Fibroblast of upper back skin (primary cell): ENCODE measurements around the gene PDLIM5.
A peak's percentile ranks its signal among the peaks of the same experiment; 100 is the strongest.

Experiments
- DNase-seq: peaks from one replicate; pipeline ENCODE4 v3.0.0-alpha.2; 2013

Gene PDLIM5

DNA sequence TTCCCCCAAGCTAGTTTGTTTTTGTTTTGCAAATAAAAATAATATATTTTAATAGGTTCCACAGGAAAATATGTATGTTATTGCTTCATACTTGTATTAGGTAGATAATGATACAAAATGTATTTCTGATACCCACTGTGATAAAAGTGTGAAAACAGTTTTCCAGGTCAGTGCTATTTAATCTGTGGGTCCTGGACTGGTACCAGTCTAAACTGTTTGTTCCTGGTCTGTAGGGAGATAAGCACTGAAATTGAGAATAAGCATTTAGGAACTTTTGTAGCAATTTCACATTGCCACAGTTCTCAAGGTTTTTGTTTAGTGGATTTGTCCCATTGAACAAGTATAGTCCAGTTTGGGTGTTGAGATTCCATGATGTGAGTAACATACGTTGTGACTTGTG lies 110.5 kb downstream of the PDLIM5 start:
- DNase-seq = no peak

DNA sequence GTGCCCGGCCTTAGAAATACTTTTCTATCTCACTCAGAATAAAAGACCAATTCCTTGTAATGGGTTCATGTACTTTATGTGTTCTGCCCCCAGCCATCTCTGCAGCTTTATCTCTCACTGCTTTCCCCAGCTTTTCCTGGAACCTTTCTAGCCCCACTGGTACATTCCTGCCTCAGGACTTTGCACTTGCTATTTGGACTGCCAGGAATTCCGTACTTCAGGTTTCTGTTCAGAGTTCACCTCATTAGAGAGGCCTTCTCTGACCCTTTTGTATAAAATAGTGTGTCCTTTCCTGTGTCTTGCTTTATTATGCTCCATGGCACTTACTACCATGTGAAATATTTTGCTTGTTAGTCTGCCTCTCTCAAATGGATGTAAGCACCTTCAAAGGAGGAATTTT lies 112.5 kb downstream of the PDLIM5 start:
- no peak for DNase-seq

DNA sequence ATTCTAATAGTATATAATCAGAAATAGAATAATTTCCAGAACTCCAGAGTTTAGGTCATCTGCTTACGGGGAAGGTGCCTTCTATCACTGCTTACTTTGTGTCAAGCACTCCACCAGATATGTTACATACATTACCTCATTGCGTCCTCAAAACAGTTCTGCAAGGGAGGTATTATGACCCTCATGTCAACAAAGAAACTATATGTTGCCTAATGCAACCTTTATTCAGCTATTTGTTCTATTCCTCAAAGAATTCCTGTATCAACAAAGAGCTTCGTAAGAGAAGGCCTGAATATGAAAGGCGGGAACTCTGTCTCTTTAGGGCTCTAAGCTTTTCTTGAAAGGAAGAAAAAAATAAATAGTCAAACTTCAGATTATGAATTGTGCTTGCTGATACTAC lies 114.7 kb downstream of the PDLIM5 start:
- DNase-seq = no peak

DNA sequence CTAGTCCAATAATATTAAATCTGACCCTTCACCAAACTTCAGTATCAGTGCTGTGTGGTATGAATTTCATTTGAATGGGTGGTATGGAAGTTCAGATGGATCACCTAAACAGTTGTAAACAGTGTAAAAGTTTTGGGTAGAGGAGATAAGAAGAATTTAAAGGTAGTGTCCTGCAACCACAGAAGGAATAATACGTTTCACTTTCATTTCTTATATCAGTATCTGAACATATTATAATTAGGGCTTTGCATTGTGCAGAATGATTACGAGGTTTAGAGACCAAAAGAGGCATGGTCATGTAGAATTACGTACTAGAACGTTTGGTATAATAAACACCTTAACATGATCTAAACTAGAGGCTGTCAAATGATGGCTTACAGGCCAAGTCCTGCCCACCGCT lies 116.1 kb downstream of the PDLIM5 start:
- no peak for DNase-seq

DNA sequence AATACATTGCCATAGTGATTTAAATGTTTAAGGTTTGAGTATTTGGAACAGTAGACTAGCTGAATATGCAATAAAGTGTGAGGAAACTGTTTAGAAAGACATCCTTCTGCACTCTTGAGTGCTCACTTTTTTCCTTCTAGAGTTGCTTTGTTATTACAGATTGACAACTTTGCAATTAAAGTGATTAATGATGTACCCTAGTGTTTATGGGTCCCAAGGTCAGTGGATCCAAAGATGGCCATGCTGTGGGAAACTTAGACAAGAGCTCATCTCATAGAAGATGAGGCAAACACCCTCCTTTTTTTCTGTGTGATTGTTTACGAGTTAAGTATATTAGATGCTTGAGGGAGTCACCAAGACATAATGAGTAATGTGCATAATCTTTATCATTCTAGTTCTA lies 118.8 kb downstream of the PDLIM5 start:
- no peak for DNase-seq

DNA sequence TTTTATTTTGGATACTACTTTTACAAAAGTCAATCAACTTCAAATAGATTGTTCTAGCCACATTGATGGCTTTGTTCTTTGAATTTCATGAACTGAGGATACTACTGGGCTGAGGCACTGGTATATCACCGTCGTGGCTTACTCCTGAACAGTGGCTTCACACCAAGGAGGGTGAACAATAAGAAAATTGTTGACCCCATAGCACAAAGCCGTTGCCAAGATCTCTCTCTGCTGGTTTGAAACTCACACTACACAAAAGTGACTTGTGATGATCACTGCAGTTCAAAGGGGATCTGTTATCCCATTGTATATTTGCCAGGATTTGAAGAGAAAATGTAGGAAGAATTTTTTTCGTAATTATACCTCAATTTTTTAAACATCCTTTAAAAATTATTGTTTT lies 119.6 kb downstream of the PDLIM5 start:
- no peak for DNase-seq

DNA sequence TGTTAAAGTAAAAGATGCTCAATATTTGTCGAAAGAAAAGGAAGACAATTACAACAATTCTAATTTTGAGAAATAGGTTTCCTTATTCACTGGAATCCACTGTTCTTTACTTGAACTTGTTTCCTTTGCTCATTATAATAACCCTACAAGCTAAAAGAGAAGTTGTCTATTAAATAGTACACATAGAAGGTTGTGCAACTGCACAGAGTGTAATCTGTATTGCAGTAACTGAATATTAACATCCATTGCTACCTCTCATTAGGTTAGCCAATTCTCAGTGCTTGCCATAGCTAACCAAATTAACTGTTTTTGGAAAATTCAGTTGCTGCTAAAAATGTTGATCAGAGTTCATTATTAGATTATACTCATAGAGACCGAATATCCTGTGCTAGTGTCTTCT lies 120.0 kb downstream of the PDLIM5 start:
- no peak for DNase-seq

DNA sequence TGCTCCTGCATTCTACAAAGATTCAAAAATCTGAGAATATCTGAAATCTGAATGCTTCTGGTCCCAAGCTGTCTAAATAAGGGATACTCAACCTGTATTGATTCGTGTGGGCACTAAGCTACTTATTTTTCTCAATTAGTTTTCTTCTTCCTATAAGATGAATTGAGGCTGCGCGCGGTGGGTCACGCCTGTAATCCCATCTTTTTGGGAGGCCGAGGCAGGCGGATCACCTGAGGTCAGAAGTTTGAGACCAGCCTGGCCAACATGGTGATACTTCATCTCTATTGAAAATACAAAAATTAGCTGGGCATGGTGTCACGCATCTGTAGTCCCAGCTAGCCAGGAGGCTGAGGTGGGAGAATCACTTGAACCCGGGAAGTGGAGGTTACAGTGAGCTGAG lies 122.3 kb downstream of the PDLIM5 start:
- no peak for DNase-seq

DNA sequence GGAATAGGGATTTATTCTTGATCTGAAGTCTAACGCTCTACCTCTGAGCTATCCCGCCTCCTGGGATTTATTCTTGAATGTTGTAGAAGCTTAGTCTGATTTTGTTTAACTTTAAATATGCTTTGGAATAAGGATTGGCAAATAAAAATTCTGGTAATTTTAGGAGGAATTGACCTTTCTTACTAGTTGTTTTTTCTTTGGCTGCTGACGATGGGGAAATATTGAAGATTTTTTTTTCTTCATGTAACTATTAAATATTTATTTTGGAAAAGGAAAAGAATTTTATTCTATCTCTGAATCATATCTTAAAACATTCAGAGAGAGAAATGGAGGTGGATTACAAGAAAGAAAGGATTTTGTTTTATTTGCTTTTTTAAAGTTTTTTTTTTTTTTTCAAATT lies 122.9 kb downstream of the PDLIM5 start:
- DNase-seq = no peak

DNA sequence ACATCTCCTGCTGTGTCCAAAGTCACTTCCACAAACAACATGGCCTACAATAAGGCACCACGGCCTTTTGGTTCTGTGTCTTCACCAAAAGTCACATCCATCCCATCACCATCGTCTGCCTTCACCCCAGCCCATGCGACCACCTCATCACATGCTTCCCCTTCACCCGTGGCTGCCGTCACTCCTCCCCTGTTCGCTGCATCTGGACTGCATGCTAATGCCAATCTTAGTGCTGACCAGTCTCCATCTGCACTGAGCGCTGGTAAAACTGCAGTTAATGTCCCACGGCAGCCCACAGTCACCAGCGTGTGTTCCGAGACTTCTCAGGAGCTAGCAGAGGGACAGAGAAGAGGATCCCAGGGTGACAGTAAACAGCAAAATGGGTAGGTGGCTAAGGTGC lies 123.9 kb downstream of the PDLIM5 start:
- no peak for DNase-seq

DNA sequence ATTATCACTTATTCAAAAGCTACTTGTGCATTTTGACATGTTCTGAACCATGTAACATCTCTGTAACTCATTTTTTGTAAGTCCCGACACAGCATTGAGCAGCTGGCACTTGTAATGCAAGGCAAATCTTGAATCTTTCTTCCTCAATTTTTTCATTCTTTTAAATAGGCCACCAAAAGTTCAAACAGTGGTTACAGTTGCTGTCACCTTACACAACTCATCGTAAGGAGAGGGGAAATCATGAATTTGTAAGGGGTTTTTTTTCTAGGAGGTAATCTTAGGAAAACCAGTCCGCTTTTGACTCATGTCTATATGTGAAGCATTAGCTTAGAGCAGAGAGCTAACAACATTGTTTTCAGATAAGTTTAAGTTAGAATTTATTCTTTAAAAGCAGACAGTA lies 124.5 kb downstream of the PDLIM5 start:
- DNase-seq = no peak

DNA sequence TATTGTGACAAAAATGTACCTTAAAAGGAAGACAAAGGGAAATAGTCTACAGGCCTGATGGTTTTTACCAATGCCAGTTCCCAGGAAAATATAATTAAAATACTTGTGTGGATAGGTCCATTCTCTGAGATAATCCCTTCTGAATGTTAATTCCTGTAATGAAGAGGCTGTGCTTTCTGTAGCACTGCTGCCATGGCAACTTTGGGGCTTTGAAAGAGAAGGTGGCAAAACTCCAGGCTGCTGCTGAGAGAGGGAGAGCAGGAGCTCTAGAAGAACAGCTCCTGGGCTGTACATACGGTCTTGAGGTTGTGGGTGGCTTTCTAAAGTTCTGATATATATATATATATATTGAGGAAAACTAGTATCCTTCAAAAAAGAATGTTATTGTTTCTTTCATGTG lies 125.4 kb downstream of the PDLIM5 start:
- DNase-seq = peak; percentile 64

DNA sequence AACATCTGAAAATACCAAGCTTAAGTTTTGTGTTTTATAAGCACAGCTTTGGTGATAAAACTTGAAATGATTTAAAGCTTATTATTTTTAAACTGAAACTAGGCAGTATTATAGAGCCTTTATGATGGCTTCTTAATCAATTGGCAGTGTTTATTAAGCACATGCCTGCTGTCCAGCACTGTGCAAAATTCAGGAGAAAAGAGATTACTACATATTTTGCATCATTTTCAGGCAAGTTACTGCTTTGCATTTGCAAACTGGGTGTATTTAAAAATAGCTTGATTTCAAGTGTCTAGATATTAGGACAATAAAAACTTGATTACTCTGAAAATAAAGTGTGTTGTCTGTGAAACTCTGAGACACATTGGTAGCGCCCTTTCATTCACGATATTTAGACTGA lies 126.5 kb downstream of the PDLIM5 start:
- DNase-seq = no peak

DNA sequence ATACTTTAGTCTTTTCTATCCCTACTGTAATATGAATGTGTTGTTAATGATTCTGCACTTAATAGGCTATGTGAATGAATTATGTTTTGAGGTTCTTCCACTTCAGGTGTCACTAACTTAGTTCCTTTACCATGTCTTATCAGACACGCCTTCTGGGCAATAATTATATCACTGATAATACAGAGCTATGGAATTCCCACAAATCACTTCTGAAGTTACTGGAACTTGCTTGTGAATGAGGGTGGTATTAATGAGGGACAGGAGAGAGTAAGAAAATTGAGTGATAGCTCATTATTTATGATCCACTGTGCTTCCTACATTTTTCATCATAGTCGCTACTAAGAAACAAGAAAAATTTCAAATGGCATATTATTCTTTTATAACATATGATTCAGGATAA lies 130.0 kb downstream of the PDLIM5 start:
- no peak for DNase-seq

DNA sequence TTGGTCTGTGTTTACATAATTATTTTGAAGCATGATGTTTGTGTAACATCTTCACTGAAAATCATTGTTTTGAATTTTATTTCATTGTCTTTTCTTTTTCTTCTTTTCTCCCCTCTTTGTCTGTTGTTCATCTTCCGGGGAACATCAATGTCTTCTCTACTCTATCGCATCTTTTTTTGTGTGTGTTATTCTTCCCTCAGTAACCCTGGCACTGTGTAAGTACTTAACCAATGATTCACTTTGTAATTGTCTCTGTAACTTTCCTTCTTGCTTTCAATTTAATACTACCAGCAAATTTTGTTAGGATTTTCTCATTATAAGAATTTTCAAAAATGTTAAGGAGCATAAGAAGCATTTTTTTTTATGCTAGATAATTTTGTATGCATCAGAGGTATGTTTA lies 130.8 kb downstream of the PDLIM5 start:
- DNase-seq = no peak

DNA sequence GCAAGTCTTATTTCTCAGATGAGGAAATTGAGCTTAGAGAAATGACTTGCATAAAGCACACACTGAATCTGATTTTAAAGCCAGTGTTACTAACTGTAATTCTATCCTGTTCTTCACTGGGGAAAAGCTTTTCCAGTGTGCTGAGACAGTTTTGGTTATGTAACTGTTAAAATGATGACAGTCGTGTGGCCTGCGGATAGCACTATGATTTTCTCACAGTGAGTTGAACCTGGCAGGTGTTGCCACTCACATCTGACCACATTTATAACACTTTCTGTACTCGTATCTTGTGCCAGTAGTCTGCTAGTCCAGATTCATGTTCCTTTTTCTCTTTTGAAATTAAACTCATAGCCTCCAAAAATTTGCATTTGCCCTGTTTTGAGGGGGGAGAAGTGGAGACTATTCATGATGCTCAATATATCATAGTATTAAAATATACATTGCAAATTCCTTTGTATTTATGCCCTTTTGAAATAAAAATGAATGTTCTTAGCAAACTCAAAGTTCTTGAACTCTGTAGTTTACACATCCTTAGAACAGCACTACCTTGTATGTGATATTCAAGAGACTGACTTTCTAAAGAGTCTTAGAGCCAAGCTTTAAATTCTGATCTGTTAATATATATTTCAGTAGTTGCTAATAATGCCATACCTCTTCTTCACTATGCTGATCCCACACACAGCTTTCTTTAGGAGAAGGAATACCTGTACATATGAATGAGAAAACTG lies 132.3 kb downstream of the PDLIM5 start:
- no peak for DNase-seq

DNA sequence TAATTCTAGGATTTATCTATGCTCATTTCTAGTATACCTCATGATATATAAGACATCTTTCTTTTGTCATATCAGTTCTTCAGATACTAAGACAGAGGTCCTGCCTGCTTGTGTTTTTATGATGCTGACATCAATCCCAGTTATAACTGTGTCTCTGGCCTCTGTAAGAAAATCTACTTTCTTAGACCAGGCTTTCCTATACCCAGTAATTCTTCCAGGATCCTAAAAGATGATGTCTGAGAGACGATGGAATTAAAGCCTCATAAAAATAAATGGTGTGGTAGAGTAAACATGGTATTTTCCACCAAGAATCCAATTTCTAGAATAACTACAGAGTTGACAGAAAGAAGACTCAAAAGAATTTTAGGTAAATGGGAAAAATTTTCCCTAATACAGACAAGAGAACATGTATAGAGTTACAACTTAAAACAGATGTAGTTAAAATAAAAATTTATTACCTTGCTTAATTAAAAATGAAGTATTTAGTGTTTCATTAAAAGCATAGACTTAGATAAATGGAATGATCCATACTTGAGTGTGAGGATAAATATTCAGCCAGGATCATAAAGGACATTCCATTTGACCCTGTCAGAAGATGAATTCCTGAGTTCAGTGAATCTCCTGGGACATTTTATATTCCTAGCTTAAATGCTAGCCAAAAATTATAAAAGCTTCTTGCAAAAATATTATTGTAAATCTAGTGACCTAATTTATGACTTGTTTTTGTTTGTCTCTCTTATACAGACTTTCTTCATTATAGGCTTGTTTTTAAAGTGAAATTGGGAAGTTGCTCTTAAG lies 137.4 kb downstream of the PDLIM5 start:
- peak; percentile 74 for DNase-seq

DNA sequence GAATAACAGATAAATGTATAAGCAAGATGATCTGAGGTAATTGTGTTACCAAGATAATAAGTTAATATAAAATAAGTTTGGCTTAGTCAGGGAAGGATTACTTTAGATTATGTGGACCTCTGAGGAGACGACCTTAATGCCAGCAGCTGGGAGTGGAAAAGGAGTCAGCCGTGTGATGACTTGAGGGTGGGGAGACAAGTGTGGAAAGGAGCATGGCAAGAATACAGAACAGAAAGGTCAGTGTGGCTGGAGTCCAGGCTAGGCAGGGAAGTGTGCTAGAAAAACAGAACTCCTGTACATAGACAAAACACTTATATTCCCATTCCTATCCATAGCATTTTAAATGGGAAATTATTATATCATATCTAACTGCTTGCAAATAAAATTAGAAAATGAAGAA lies 138.8 kb downstream of the PDLIM5 start:
- DNase-seq = no peak

DNA sequence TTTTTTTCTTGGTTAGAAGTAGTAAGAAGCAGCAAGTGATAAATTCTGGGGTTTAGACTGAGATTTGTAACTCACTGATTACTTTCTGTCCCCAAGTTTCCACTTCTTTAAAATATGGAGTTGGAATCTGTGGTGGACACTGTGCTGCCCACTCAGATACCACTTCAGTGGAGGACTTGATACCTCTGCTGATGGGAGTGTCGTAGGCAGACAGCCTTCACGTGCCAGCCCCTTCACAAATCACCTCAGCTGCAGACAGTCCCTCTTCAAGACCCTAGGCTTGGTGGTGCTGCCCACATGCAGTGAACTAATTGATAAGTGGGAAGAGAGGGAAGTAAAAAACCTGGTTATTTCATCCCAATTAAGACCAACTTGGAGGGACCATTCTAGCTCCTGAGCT lies 139.5 kb downstream of the PDLIM5 start:
- no peak for DNase-seq

DNA sequence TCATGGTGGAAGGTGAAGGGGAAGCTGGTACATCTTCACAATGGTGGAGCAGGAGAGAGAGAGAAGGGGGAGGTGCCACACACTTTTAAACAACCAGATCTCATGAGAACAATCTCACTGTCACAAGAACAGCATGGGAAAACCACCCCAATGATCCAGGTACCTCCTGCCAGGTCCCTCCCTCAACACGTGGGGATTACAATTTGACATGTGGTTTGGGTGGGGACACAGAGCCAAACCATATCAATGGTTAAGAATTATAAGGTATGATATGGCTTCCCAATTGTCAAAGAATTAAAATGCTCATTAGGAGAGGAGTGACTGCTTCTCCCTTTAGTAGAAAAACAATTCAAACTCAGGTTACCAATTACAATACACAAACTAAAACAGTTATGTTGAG lies 143.3 kb downstream of the PDLIM5 start:
- no peak for DNase-seq

DNA sequence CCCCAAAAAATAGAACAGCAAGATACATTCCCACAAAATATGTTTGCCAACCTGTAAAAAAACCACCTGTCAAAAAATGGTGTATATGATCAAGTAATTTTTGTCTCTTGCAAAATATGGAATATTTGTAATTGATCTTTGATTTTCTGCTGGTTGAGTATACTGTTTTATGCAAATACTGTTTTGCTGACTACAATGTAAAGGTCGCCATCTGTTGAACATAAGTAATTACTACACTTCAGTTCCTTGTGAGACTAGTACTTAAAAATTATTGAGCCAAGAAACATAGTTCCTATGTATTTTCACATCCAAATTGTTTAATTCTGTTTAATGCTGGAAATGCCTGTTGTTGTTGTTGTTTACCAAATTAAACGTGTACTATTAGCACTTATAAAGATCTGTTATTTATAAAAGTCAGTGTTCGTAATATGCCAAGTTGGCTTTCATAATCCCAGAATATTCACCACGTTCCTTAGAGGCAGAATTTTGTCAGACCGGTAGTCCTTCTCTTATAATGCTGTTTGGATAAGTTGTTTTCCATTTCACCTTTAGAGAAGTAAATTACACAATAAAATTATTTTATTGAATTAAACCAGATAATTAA lies 144.2 kb downstream of the PDLIM5 start:
- DNase-seq = peak; percentile 64

DNA sequence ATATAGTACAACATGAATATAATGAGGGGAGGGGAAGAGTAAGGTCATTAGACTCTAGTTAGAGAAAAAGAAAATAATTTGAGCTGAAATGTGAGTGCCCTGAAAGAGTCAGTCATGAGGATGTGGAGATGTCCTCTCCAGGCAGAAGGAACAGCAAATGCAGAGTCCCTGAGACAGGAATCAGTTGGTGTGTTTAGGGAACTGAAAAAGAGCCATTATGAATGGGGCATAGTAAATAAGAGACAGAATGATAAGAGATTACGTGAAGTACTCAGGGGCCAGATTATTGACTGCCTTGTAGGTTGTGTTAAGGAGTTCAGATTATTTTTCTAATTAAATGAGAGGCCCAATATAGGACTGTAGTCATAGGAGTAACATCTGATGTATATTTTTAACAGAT lies 147.0 kb downstream of the PDLIM5 start:
- no peak for DNase-seq

DNA sequence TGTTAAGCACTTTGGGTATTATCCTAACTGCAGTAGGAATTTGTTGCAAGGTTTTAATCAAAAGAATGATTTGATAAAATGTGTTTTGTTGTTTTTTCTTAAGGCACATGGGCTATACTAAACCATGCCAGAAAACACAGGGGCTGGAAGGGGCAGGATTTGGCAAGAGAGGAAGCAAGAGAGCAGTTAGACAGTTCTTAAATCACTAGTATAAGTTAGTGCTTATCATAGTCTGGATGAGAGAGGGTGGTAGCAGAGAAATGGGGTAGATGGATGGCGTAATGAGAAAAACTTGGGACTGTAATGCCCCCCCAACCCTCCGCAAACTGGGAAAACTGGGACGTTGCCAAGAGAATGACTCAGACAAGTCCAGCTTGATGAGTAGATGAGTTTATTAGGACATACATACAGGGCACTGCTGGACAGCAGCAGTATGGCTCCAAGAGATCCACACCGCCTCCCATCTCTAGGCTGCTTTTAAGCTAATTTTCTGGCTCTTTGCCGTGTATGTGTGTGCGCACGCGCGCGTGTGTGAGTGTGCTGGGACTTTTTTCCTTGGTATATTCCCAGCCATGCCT lies 151.5 kb downstream of the PDLIM5 start:
- DNase-seq = peak; percentile 62

DNA sequence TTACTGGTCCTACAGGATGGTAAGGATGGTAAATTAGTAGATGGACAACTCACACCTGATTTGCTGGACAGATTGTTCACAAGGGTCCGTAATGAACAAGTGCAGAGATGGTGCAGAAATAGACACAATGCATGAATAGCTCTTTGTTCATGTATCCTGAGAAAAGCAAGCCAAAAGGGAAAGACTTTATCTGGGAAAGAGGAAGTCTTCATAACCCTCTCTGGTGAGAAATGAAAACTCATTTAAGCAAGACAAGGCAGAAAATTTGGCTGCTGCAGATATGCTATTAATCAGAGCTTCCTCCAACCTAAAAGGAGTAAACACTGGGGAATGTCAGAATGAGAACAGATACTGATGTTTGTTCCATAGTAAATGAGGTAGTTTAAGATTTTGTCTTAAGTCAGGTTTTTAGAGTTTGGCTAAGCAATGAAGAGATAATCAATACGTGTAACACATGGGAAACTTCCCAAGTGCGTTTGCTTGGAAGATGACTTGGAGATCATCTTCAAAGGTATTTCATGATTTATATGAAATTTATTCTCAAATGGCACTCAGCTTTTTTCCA lies 153.6 kb downstream of the PDLIM5 start:
- no peak for DNase-seq
